ENCODE data around the gene GAPDHS.

Gene GAPDHS

GRCh38 chr19:35509861-35510625, 23.2 kb upstream of the GAPDHS start:
- peak; percentile 50 to 53 for DNase-seq (ENCODE audit: extremely low read depth in 1 of 2, low read depth in 1 of 2)

- DNase-seq (ENCODE audit: extremely low read depth in 1 of 2, low read depth in 1 of 2), result no peak
Observed at GRCh38 chr19:35510626-35510964, 22.7 kb upstream of the GAPDHS start.

- DNase-seq (ENCODE audit: extremely low read depth in 1 of 2, low read depth in 1 of 2), result no peak
Observed at GRCh38 chr19:35511337-35511736, 21.9 kb upstream of the GAPDHS start.

- no peak for DNase-seq (ENCODE audit: extremely low read depth in 1 of 2, low read depth in 1 of 2)
Observed at GRCh38 chr19:35512831-35513627, 20.2 kb upstream of the GAPDHS start.

GRCh38 chr19:35513628-35514281, 19.5 kb upstream of the GAPDHS start, which contains the start of gene DMKN:
Gene DMKN (minus strand): TSS chr19:35513649. CDS start chr19:35513475, 174 bp downstream.
- no peak for DNase-seq (ENCODE audit: extremely low read depth in 1 of 2, low read depth in 1 of 2)

- DNase-seq (ENCODE audit: extremely low read depth in 1 of 2, low read depth in 1 of 2), result no peak
Observed at GRCh38 chr19:35514282-35514809, 18.9 kb upstream of the GAPDHS start.

- DNase-seq (ENCODE audit: extremely low read depth in 1 of 2, low read depth in 1 of 2), result no peak
Observed at GRCh38 chr19:35516310-35516709, 16.9 kb upstream of the GAPDHS start.

GRCh38 chr19:35517342-35517741, 15.9 kb upstream of the GAPDHS start:
- no peak for DNase-seq (ENCODE audit: extremely low read depth in 1 of 2, low read depth in 1 of 2)

- no peak for DNase-seq (ENCODE audit: extremely low read depth in 1 of 2, low read depth in 1 of 2)
Observed at GRCh38 chr19:35518313-35518712, 14.9 kb upstream of the GAPDHS start.

GRCh38 chr19:35519291-35519690, 14.0 kb upstream of the GAPDHS start:
- DNase-seq (ENCODE audit: extremely low read depth in 1 of 2, low read depth in 1 of 2), result no peak

- DNase-seq (ENCODE audit: extremely low read depth in 1 of 2, low read depth in 1 of 2), result no peak
Observed at GRCh38 chr19:35521124-35521743, 12.0 kb upstream of the GAPDHS start.

GRCh38 chr19:35522745-35523327, 10.4 kb upstream of the GAPDHS start:
- DNase-seq (ENCODE audit: extremely low read depth in 1 of 2, low read depth in 1 of 2), result no peak

GRCh38 chr19:35524181-35524837, 8.9 kb upstream of the GAPDHS start:
- DNase-seq (ENCODE audit: extremely low read depth in 1 of 2, low read depth in 1 of 2), result no peak

- DNase-seq (ENCODE audit: extremely low read depth in 1 of 2, low read depth in 1 of 2), result no peak
Observed at GRCh38 chr19:35525873-35526272, 7.4 kb upstream of the GAPDHS start.

- DNase-seq (ENCODE audit: extremely low read depth in 1 of 2, low read depth in 1 of 2), result no peak
Observed at GRCh38 chr19:35528218-35529038, 4.8 kb upstream of the GAPDHS start, which contains the start of gene SBSN. Gene SBSN (minus strand): TSS chr19:35528311. CDS start chr19:35528281, 30 bp downstream.

- DNase-seq (ENCODE audit: extremely low read depth in 1 of 2, low read depth in 1 of 2), result no peak
Observed at GRCh38 chr19:35529241-35530218, 3.7 kb upstream of the GAPDHS start.

GRCh38 chr19:35531291-35531690, 2.0 kb upstream of the GAPDHS start:
- DNase-seq (ENCODE audit: extremely low read depth in 1 of 2, low read depth in 1 of 2), result no peak

GRCh38 chr19:35533822-35534392, 651 bp downstream of the GAPDHS start:
- no peak for DNase-seq (ENCODE audit: extremely low read depth in 1 of 2, low read depth in 1 of 2)

Measured in stimulated activated CD8-positive, alpha-beta memory T cell treated with anti-CD3 and anti-CD28 coated beads, Interleukin-7, amount 100 ng/mL, for 48 hours (primary cell).